Hepatocyte (in vitro differentiated cells): Measurements from ENCODE around the gene SMOC1. TPM values are rescaled to one million over a fixed set of nuclear protein-coding genes. Genes with fewer than 3 reads are reported as not detected.

Experiments
- DNase-seq: peaks from one replicate; pipeline ENCODE4 v3.0.0-alpha.2; 2016; ENCODE audit warnings: low spot score
- H2AFZ ChIP-seq: fragments of 200-600 bp; sonication (generic); 2 replicates; pipeline ENCODE4 v1.6.0; 2016; ENCODE audit warnings: antibody characterized with exemption, mild to moderate bottlenecking
- H3K27ac ChIP-seq: fragments of 200-600 bp; sonication (generic); 2 replicates; pipeline ENCODE4 v1.5.1; 2016; ENCODE audit warnings: mild to moderate bottlenecking
- H3K27me3 ChIP-seq: fragments of 200-600 bp; sonication (generic); 2 replicates; pipeline ENCODE4 v1.6.1; 2016
- H3K36me3 ChIP-seq: fragments of 200-600 bp; sonication (generic); replicated peaks from 2 replicates; pipeline ENCODE4 v1.5.1; 2016; ENCODE audit warnings: low read depth; ENCODE audit not compliant: insufficient read depth
- H3K4me1 ChIP-seq: fragments of 200-600 bp; sonication (generic); 2 replicates; pipeline ENCODE4 v1.5.1; 2016; ENCODE audit warnings: mild to moderate bottlenecking, moderate library complexity; ENCODE audit not compliant: insufficient read depth
- H3K4me2 ChIP-seq: fragments of 200-600 bp; sonication (generic); 2 replicates; pipeline ENCODE4 v1.6.0; 2016
- H3K4me3 ChIP-seq: fragments of 200-600 bp; sonication (generic); 2 replicates; pipeline ENCODE4 v1.5.1; 2016; ENCODE audit warnings: mild to moderate bottlenecking
- H3K79me2 ChIP-seq: fragments of 200-600 bp; sonication (generic); 2 replicates; pipeline ENCODE4 v1.6.0; 2017; ENCODE audit warnings: mild to moderate bottlenecking
- H3K9me2 ChIP-seq: fragments of 200-600 bp; sonication (generic); replicated peaks from 2 replicates; pipeline ENCODE4 v1.6.0; 2017; ENCODE audit warnings: mild to moderate bottlenecking; ENCODE audit not compliant: insufficient read depth
- H3K9me3 ChIP-seq: fragments of 200-600 bp; sonication (generic); 2 replicates; pipeline ENCODE4 v1.5.1; 2016; ENCODE audit warnings: low read depth, mild to moderate bottlenecking
- H4K20me1 ChIP-seq: fragments of 200-600 bp; sonication (generic); 2 replicates; pipeline ENCODE4 v1.6.0; 2016; ENCODE audit warnings: mild to moderate bottlenecking; ENCODE audit not compliant: insufficient read depth, poor library complexity, severe bottlenecking
- CTCF ChIP-seq: fragments of 200-600 bp; sonication (generic); IDR thresholded peaks from 2 replicates; pipeline ENCODE4 v1.5.1; 2016; ENCODE audit warnings: antibody characterized with exemption, mild to moderate bottlenecking; ENCODE audit not compliant: poor library complexity
- EZH2 ChIP-seq: fragments of 200-600 bp; sonication (generic); IDR thresholded peaks from 2 replicates; pipeline ENCODE4 v1.6.1; 2016; ENCODE audit warnings: antibody characterized with exemption, mild to moderate bottlenecking, borderline replicate concordance
- EZH2phosphoT487 ChIP-seq: fragments of 200-600 bp; sonication (generic); IDR thresholded peaks from one replicate; pipeline ENCODE4 v1.6.1; 2018; ENCODE audit warnings: antibody characterized with exemption, mild to moderate bottlenecking, low read depth, moderate library complexity; ENCODE audit not compliant: unreplicated experiment, severe bottlenecking
- WGBS: methylation state at CpG from one replicate; pipeline ENCODE4 v1.1.6; 2016; ENCODE audit warnings: low lambda C conversion rate; ENCODE audit errors: missing lambda C conversion rate; 5-methylcytosine and 5-hydroxymethylcytosine counted together
- polyA plus RNA-seq: library from polyadenylated mRNA; unstranded; fragments of >200 nt; fragmentation: Nextera tagmentation; extraction: Ambion mirVana; gene quantifications from 2 replicates; pipeline ENCODE4 v1.2.1, GENCODE V29; 2016
- total RNA-seq: library from RNA; depleted of rRNA; stranded (reverse); fragments of >200 nt; gene quantifications from 2 replicates; pipeline ENCODE4 v1.2.3, GENCODE V29; 2014

Gene SMOC1, protein sequence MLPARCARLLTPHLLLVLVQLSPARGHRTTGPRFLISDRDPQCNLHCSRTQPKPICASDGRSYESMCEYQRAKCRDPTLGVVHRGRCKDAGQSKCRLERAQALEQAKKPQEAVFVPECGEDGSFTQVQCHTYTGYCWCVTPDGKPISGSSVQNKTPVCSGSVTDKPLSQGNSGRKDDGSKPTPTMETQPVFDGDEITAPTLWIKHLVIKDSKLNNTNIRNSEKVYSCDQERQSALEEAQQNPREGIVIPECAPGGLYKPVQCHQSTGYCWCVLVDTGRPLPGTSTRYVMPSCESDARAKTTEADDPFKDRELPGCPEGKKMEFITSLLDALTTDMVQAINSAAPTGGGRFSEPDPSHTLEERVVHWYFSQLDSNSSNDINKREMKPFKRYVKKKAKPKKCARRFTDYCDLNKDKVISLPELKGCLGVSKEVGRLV
- 6.2 and 6.3 TPM in 2 replicates for total RNA-seq
- 2.1 and 3.4 TPM in 2 replicates for polyA plus RNA-seq

DNA sequence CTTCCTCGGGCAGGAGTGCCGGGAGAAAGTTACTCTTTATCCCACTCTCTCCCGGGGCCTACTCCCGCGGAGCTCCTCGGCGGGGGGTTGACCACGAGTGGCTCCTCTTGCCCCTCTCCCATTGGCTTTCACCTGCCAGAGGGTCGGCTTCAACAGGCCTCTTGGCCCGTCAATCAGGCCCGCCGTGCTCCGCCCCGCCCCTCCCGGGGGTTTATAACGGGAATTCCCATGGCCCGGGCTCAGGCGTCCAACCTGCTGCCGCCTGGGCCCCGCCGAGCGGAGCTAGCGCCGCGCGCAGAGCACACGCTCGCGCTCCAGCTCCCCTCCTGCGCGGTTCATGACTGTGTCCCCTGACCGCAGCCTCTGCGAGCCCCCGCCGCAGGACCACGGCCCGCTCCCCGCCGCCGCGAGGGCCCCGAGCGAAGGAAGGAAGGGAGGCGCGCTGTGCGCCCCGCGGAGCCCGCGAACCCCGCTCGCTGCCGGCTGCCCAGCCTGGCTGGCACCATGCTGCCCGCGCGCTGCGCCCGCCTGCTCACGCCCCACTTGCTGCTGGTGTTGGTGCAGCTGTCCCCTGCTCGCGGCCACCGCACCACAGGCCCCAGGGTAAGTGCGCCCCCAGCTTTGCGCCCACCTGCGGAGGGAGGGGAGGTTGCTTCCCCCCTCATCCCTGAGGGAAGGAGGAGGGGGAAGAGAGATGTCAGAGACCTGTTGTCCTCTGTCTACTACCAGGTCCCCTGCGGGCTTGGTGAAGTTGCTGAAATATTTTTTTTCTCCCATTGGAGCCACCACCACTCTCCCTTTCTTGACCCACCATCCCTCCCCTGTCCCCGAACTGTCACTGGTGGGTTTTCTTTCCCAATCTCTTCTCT is at the start of gene SMOC1:
Gene SMOC1 (plus strand): TSS at position 242 of the 869 bp plus-strand sequence. CDS start 263 bp downstream, at position 505.
- H3K36me3 ChIP-seq = no peaks in the 10 kb centered on the region
- peaks cover 33% of the 10 kb centered on the region for H3K27me3 ChIP-seq
- H3K27ac ChIP-seq = no peak within 1 kb of the TSS
- 3% methylated on average over 31 of the region's 67 CpGs for WGBS
- H3K79me2 ChIP-seq = no peaks in the 10 kb centered on the region
- DNase-seq = peak; percentile 80
- peaks cover 5% of the 10 kb centered on the region for H3K4me1 ChIP-seq
- no peak for TF ChIP-seq EZH2phosphoT487
- peak; percentile 57 for TF ChIP-seq EZH2
- H4K20me1 ChIP-seq = no peaks in the 10 kb centered on the region
- H3K4me3 ChIP-seq = peak within 1 kb of the TSS; percentile 42
- no peaks in the 10 kb centered on the region for H3K9me3 ChIP-seq
- H3K9me2 ChIP-seq = no peaks in the 10 kb centered on the region
- H2AFZ ChIP-seq = no peak within 1 kb of the TSS
- H3K4me2 ChIP-seq = peak within 1 kb of the TSS; percentile 94

- no peaks in the 10 kb centered on the region for H3K79me2 ChIP-seq
- TF ChIP-seq EZH2phosphoT487 = no peak
- TF ChIP-seq CTCF = no peak
- no peaks in the 10 kb centered on the region for H3K4me1 ChIP-seq
- no peak overlapping the region for H3K4me3 ChIP-seq
- H3K4me2 ChIP-seq = no peak overlapping the region
- H2AFZ ChIP-seq = no peak overlapping the region
- peaks cover 3% of the 10 kb centered on the region for H3K27me3 ChIP-seq
- no peaks in the 10 kb centered on the region for H3K9me3 ChIP-seq
- H3K36me3 ChIP-seq = no peaks in the 10 kb centered on the region
- WGBS = 93% methylated on average over 3 of the region's 3 CpGs
- no peaks in the 10 kb centered on the region for H3K9me2 ChIP-seq
- no peaks in the 10 kb centered on the region for H4K20me1 ChIP-seq
- no peak overlapping the region for H3K27ac ChIP-seq
- DNase-seq = no peak
Observed at GRCh38 chr14:69838881-69839416, 40.3 kb upstream of the SMOC1 start.

DNA sequence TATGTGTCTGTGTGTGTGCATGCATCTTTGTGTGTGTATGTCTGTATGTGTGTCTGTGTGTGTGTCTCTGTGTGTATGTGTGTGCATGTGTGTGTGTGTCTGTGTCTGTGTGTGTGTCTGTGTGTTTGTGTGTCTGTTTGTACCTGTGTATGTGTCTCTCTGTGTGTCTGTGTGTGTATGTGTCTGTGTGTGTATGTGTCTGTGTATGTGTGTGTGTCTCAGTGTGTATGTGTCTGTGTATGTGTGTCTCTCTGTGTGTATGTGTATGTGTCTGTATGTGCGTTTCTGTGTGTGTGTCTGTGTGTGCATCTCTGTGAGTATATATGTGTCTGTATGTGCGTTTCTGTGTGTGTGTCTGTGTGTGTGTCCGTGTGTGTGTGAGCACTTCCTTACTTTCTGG is 39.6 kb upstream of the SMOC1 start:
- no peak overlapping the region for H3K4me2 ChIP-seq
- no peaks in the 10 kb centered on the region for H3K9me3 ChIP-seq
- H3K4me3 ChIP-seq = no peak overlapping the region
- H4K20me1 ChIP-seq = no peaks in the 10 kb centered on the region
- peaks cover 3% of the 10 kb centered on the region for H3K27me3 ChIP-seq
- TF ChIP-seq CTCF = no peak
- no peak for TF ChIP-seq EZH2
- TF ChIP-seq EZH2phosphoT487 = no peak
- no peaks in the 10 kb centered on the region for H3K4me1 ChIP-seq
- H3K9me2 ChIP-seq = no peaks in the 10 kb centered on the region
- H3K27ac ChIP-seq = no peak overlapping the region
- WGBS = 89% methylated on average over 3 of the region's 3 CpGs
- no peaks in the 10 kb centered on the region for H3K79me2 ChIP-seq
- H3K36me3 ChIP-seq = no peaks in the 10 kb centered on the region
- DNase-seq = no peak
- no peak overlapping the region for H2AFZ ChIP-seq
